ENCODE measurements around the gene SCMH1. TPM values are rescaled to one million over a fixed set of nuclear protein-coding genes. Genes with fewer than 3 reads are reported as not detected.

SCMH1 gene
- total RNA-seq, 2 donors from 2014 or later, result 16.4 to 18.3 TPM

DNA sequence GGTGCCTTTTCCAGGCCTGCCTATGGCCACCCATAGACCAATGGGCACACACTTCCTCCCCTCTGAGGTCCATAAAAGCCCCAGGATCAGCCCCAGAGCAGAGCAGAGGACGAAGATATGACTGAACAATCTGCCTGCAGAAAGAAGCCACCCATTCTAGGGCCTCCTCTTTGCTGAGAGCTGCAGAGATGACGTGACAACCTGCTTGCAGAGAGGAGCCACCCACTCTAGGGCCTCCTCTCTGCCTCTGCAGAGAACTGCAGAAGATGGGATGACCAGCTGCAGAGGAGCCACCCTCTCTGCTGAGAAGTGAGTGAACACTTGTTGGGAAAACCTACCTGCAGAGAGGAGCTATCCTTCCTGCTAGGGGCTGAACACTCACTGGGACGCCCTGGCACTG, 79.7 kb downstream of the SCMH1 start:
- H3K27ac ChIP-seq (ENCODE audit: low read depth, low read length), result no peak overlapping the region
- Mint-ChIP-seq H3K27ac (no peak overlapping the region), H3K36me3 (ENCODE audit: low read depth) (peaks cover under 1% of the 10 kb centered on the region), H3K4me1 (peaks cover 16% of the 10 kb centered on the region), H3K27me3 (ENCODE audit: insufficient read depth) (no peaks in the 10 kb centered on the region), H3K9me3 (peaks cover 13% of the 10 kb centered on the region), H3K4me3 (no peak overlapping the region)
- no peak overlapping the region for H3K4me3 ChIP-seq (ENCODE audit: low read length)
- 80 to 82% methylated on average over 2 to 3 of the region's 3 CpGs for WGBS, 2 experiments (ENCODE audit: insufficient coverage in 1 of 2, insufficient read length in 1 of 2)
- no peaks in the 10 kb centered on the region for H3K36me3 ChIP-seq (ENCODE audit: control insufficient read depth, insufficient read depth, low read length)
- no peaks in the 10 kb centered on the region for H3K27me3 ChIP-seq (ENCODE audit: control insufficient read depth, insufficient read depth, low read length, poor library complexity, severe bottlenecking)
- H3K9me3 ChIP-seq (ENCODE audit: control insufficient read depth, low read length), result peaks cover 9% of the 10 kb centered on the region
- H3K4me1 ChIP-seq (ENCODE audit: control insufficient read depth, insufficient read depth, low read length), result peaks cover 2% of the 10 kb centered on the region
- DNase-seq, result no peak
- TF ChIP-seq, protein P1, sequence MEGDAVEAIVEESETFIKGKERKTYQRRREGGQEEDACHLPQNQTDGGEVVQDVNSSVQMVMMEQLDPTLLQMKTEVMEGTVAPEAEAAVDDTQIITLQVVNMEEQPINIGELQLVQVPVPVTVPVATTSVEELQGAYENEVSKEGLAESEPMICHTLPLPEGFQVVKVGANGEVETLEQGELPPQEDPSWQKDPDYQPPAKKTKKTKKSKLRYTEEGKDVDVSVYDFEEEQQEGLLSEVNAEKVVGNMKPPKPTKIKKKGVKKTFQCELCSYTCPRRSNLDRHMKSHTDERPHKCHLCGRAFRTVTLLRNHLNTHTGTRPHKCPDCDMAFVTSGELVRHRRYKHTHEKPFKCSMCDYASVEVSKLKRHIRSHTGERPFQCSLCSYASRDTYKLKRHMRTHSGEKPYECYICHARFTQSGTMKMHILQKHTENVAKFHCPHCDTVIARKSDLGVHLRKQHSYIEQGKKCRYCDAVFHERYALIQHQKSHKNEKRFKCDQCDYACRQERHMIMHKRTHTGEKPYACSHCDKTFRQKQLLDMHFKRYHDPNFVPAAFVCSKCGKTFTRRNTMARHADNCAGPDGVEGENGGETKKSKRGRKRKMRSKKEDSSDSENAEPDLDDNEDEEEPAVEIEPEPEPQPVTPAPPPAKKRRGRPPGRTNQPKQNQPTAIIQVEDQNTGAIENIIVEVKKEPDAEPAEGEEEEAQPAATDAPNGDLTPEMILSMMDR (conservative IDR thresholded peaks at IDR 0.05), result no peak
- H3K9ac ChIP-seq (ENCODE audit: extremely low read depth, low read length, poor library complexity, severe bottlenecking), result no peak overlapping the region

DNA sequence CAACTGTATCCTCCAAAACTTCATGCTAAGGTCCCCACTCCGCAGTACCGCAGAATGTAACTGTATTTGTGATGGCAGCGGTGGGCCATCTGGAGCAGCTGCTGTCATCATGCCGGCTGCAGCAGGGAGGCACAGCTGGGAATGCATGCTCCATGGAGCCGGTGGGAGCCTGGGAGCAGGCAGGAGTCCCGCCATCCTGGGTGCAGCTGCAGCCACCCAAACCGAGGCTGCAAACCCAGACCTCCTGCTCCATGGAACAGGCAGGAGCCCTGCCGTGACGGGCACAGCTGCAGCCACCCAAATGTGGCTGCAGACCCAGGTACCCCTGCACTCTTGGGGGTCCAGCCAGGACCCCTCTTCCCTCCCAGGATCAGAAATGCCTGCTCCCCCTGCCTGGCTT, 80.3 kb downstream of the SCMH1 start:
- no peak overlapping the region for H3K27ac Mint-ChIP-seq
- peaks cover 16% of the 10 kb centered on the region for H3K4me1 Mint-ChIP-seq
- no peak overlapping the region for H3K9ac ChIP-seq (ENCODE audit: extremely low read depth, low read length, poor library complexity, severe bottlenecking)
- WGBS, 2 experiments (ENCODE audit: insufficient coverage in 1 of 2, insufficient read length in 1 of 2), result 92% methylated on average over 2 to 9 of the region's 9 CpGs
- no peak overlapping the region for H3K4me3 Mint-ChIP-seq
- H3K27me3 ChIP-seq (ENCODE audit: control insufficient read depth, insufficient read depth, low read length, poor library complexity, severe bottlenecking), result no peaks in the 10 kb centered on the region
- peaks cover 8% of the 10 kb centered on the region for H3K9me3 Mint-ChIP-seq
- no peaks in the 10 kb centered on the region for H3K36me3 Mint-ChIP-seq (ENCODE audit: low read depth)
- H3K27me3 Mint-ChIP-seq (ENCODE audit: insufficient read depth), result no peaks in the 10 kb centered on the region
- H3K4me3 ChIP-seq (ENCODE audit: low read length), result no peak overlapping the region
- no peaks in the 10 kb centered on the region for H3K36me3 ChIP-seq (ENCODE audit: control insufficient read depth, insufficient read depth, low read length)
- peaks cover 4% of the 10 kb centered on the region for H3K9me3 ChIP-seq (ENCODE audit: control insufficient read depth, low read length)
- TF ChIP-seq, protein P1 (conservative IDR thresholded peaks at IDR 0.05), result no peak
- H3K27ac ChIP-seq (ENCODE audit: low read depth, low read length), result no peak overlapping the region
- DNase-seq, result no peak
- peaks cover 2% of the 10 kb centered on the region for H3K4me1 ChIP-seq (ENCODE audit: control insufficient read depth, insufficient read depth, low read length)

DNA sequence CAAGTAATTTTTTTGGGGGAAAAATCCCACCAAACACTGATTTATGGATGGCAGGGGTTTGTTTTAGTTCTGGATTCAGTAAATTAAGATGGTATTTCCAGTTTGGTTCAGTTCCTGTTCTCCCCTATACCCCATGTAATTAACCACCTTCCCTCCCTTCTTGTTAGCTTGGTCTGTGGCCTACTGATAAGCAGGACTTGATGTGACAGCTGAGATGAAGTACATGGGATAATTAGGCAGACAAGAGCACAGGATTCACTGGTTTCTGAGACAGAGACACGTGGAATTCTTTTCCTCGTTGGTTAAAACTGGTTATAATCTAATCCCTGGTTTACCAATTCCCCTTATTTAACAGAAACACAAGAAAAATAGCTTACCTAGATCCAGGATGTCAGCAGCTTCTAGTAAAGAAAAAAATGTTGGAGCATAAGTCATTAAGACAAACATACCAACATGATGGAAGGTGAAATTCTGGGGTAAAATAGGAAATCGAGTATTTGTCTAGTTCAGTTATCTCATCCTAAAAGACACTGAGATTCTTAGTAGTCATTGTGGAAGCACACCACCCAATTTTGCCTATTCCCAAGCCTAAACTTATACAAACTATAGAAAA, 81.5 kb downstream of the SCMH1 start:
- H3K4me1 Mint-ChIP-seq, result peaks cover 16% of the 10 kb centered on the region
- WGBS, 2 experiments (ENCODE audit: insufficient coverage in 1 of 2, insufficient read length in 1 of 2), result 87 to 90% methylated on average over 2 to 3 of the region's 3 CpGs
- H3K9me3 ChIP-seq (ENCODE audit: control insufficient read depth, low read length), result no peaks in the 10 kb centered on the region

More for the DNA sequence above, 81.5 kb downstream of the SCMH1 start:
- H3K4me3 Mint-ChIP-seq, result no peak overlapping the region
- H3K9me3 Mint-ChIP-seq, result no peaks in the 10 kb centered on the region
- no peaks in the 10 kb centered on the region for H3K36me3 ChIP-seq (ENCODE audit: control insufficient read depth, insufficient read depth, low read length)
- H3K36me3 Mint-ChIP-seq (ENCODE audit: low read depth), result no peaks in the 10 kb centered on the region
- H3K4me1 ChIP-seq (ENCODE audit: control insufficient read depth, insufficient read depth, low read length), result peaks cover 2% of the 10 kb centered on the region
- no peak overlapping the region for H3K4me3 ChIP-seq (ENCODE audit: low read length)
- no peak overlapping the region for H3K27ac Mint-ChIP-seq
- TF ChIP-seq, protein P1 (conservative IDR thresholded peaks at IDR 0.05), result no peak
- no peaks in the 10 kb centered on the region for H3K27me3 ChIP-seq (ENCODE audit: control insufficient read depth, insufficient read depth, low read length, poor library complexity, severe bottlenecking)
- H3K9ac ChIP-seq (ENCODE audit: extremely low read depth, low read length, poor library complexity, severe bottlenecking), result no peak overlapping the region
- DNase-seq, result no peak
- H3K27me3 Mint-ChIP-seq (ENCODE audit: insufficient read depth), result no peaks in the 10 kb centered on the region
- no peak overlapping the region for H3K27ac ChIP-seq (ENCODE audit: low read depth, low read length)
